ENCODE measurements around the gene IFNA8. TPM values are rescaled to one million over a fixed set of nuclear protein-coding genes. Genes with fewer than 3 reads are reported as not detected.
"Not testable (repeated sequence)": the region's sequence is repeated elsewhere in the genome, so short reads cannot be mapped to it uniquely, and the experiment has no call there.

IFNA8 gene
- total RNA-seq, 2 experiments from 2014 or later, result not detected

- ChIA-PET POLR2A (no interaction called here), CTCF (no interaction called here)
- no peaks in the 10 kb centered on the region for H3K36me3 Mint-ChIP-seq (ENCODE audit: low read depth)
- no peaks in the 10 kb centered on the region for H3K9me3 Mint-ChIP-seq
- no peak for DNase-seq
- no peak within 1 kb of the TSS for H3K27ac Mint-ChIP-seq
- H3K4me1 Mint-ChIP-seq, result peaks cover 18% of the 10 kb centered on the region
- H3K27me3 Mint-ChIP-seq, result peaks cover 24% of the 10 kb centered on the region
- H3K4me3 Mint-ChIP-seq, result no peak within 1 kb of the TSS
These were observed 31.2 kb downstream of the IFNA8 start, which contains the start of gene IFNA1 for GRCh38 chr9:21440139-21440538. Gene IFNA1 (plus strand): TSS chr9:21440439. CDS start chr9:21440508, 69 bp downstream.

GRCh38 chr9:21443849-21444625 lies 35.1 kb downstream of the IFNA8 start:
- CTCF ChIA-PET, result interaction anchor here (0.6 to 1.3 kb wide), 2 partner anchors 10 to 176 kb away, joined by 3 read pairs; no protein-coding TSS in a partner anchor
- Mint-ChIP-seq H3K27me3 (peaks cover 26% of the 10 kb centered on the region), H3K4me1 (peaks cover 18% of the 10 kb centered on the region), H3K36me3 (ENCODE audit: low read depth) (no peaks in the 10 kb centered on the region), H3K9me3 (no peaks in the 10 kb centered on the region), H3K27ac (peak overlapping the region; percentile 74), H3K4me3 (peak overlapping the region; percentile 9)
- POLR2A ChIA-PET, result no interaction called here
- peak; percentile 48 for DNase-seq

- DNase-seq; H3K36me3 Mint-ChIP-seq (ENCODE audit: low read depth); H3K9me3 Mint-ChIP-seq; H3K4me1 Mint-ChIP-seq; POLR2A ChIA-PET; H3K4me3 Mint-ChIP-seq; H3K27ac Mint-ChIP-seq; CTCF ChIA-PET: not testable (repeated sequence)
- peaks cover 27% of the 10 kb centered on the region for H3K27me3 Mint-ChIP-seq
These were observed 40.4 kb downstream of the IFNA8 start for GRCh38 chr9:21449312-21449711.

- H3K4me3 Mint-ChIP-seq, result no peak overlapping the region
- H3K9me3 Mint-ChIP-seq, result no peaks in the 10 kb centered on the region
- DNase-seq, result no peak
- POLR2A ChIA-PET, result no interaction called here
- H3K27me3 Mint-ChIP-seq, result peaks cover 26% of the 10 kb centered on the region
- H3K36me3 Mint-ChIP-seq (ENCODE audit: low read depth), result no peaks in the 10 kb centered on the region
- CTCF ChIA-PET, result no interaction called here
- H3K27ac Mint-ChIP-seq, result no peak overlapping the region
- no peaks in the 10 kb centered on the region for H3K4me1 Mint-ChIP-seq
These were observed 41.9 kb downstream of the IFNA8 start for GRCh38 chr9:21450733-21451394.

GRCh38 chr9:21452681-21453080 lies 43.8 kb downstream of the IFNA8 start:
- H3K36me3 Mint-ChIP-seq (ENCODE audit: low read depth), result no peaks in the 10 kb centered on the region
- H3K27ac Mint-ChIP-seq, result no peak overlapping the region
- ChIA-PET POLR2A (no interaction called here), CTCF (interaction anchor here (1.4 kb wide), 1 partner anchor 126 kb away, joined by 3 read pairs; no protein-coding TSS in a partner anchor)
- H3K4me1 Mint-ChIP-seq, result no peaks in the 10 kb centered on the region
- H3K9me3 Mint-ChIP-seq, result no peaks in the 10 kb centered on the region
- no peak overlapping the region for H3K4me3 Mint-ChIP-seq
- no peak for DNase-seq
- H3K27me3 Mint-ChIP-seq, result peaks cover 26% of the 10 kb centered on the region

GRCh38 chr9:21454149-21454548 lies 45.2 kb downstream of the IFNA8 start:
- H3K4me3 Mint-ChIP-seq, result no peak overlapping the region
- ChIA-PET CTCF (no interaction called here), POLR2A (no interaction called here)
- H3K36me3 Mint-ChIP-seq (ENCODE audit: low read depth), result no peaks in the 10 kb centered on the region
- H3K4me1 Mint-ChIP-seq, result no peaks in the 10 kb centered on the region
- H3K9me3 Mint-ChIP-seq, result no peaks in the 10 kb centered on the region
- H3K27ac Mint-ChIP-seq, result no peak overlapping the region
- no peak for DNase-seq
- H3K27me3 Mint-ChIP-seq, result peaks cover 27% of the 10 kb centered on the region

- POLR2A ChIA-PET, result no interaction called here
- H3K27ac Mint-ChIP-seq, result no peak overlapping the region
These were observed 46.4 kb downstream of the IFNA8 start for GRCh38 chr9:21455320-21455719.

More at GRCh38 chr9:21455320-21455719, 46.4 kb downstream of the IFNA8 start:
- H3K27me3 Mint-ChIP-seq, result peaks cover 29% of the 10 kb centered on the region
- H3K36me3 Mint-ChIP-seq (ENCODE audit: low read depth), result no peaks in the 10 kb centered on the region
- CTCF ChIA-PET, result interaction anchor here (0.6 to 1.4 kb wide), 3 partner anchors 126 to 596 kb away, joined by 3 to 8 read pairs (median 4); no protein-coding TSS in a partner anchor
- no peaks in the 10 kb centered on the region for H3K4me1 Mint-ChIP-seq
- peak; percentile 34 for DNase-seq
- H3K9me3 Mint-ChIP-seq, result no peaks in the 10 kb centered on the region
- no peak overlapping the region for H3K4me3 Mint-ChIP-seq

Other genes starting within 250 kb of the IFNA8 start
- gene IFNA21, start 242.5 kb upstream of the IFNA8 start, total RNA-seq, result not detected
- gene IFNA4, start 221.5 kb upstream of the IFNA8 start, total RNA-seq, result not detected
- gene IFNA7, start 206.9 kb upstream of the IFNA8 start, total RNA-seq, result not detected
- not detected for gene IFNA10, start 202.0 kb upstream of the IFNA8 start, total RNA-seq
- not detected for gene IFNA16, start 191.8 kb upstream of the IFNA8 start, total RNA-seq
- gene IFNA17, start 180.9 kb upstream of the IFNA8 start, total RNA-seq, result not detected
- gene IFNA14, start 169.1 kb upstream of the IFNA8 start, total RNA-seq, result not detected
- not detected for gene IFNA5, start 103.8 kb upstream of the IFNA8 start, total RNA-seq
- 10 to 100 TPM; 20.9 to 21.8 TPM for gene KLHL9, start 73.7 kb upstream of the IFNA8 start, total RNA-seq
- gene IFNA6, start 58.2 kb upstream of the IFNA8 start, total RNA-seq, result not detected
- not detected for gene IFNA13, start 41.1 kb upstream of the IFNA8 start, total RNA-seq
- not detected for gene IFNA2, start 23.7 kb upstream of the IFNA8 start, total RNA-seq
- not detected for gene IFNA1, start 31.3 kb downstream of the IFNA8 start, total RNA-seq
- gene IFNE, start 73.2 kb downstream of the IFNA8 start, total RNA-seq, result not detected

Data from activated CD4-positive, alpha-beta T cell treated with anti-CD3 and anti-CD28 coated beads, Interleukin-2, amount 10 ng/mL, durations not matched to agents 7 days and 5 days (primary cell).